ENCODE data around the gene ARHGAP24.

DNA sequence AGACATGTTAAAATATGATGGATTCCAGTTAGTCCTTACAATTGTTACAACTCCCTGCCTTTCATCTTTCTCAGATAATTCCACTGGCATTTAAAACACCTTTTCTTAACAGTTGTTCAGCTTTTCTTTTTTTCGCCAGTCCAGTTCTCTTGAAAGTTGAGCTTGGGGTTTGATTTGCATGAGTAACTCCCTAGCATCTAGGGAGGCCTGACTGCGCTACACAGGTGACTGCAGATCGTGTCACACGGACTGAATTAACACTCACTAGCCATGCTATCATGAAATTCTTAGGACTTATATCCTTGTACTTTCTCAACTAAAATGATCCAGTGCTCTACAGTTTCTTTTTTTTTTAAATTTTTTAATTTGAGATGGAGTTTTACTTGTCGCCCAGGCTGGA lies 69.8 kb downstream of the ARHGAP24 start:
- TF ChIP-seq CTCF (conservative IDR thresholded peaks at IDR 0.05) (no peak), ZFX (IDR thresholded peaks at IDR 0.05) (no peak)
